HG02938 (cell line): ENCODE measurements around the gene ADAMTS6.
"Not testable (repeated sequence)": the region's sequence is repeated elsewhere in the genome, so short reads cannot be mapped to it uniquely, and the experiment has no call there.

ENCODE experiments used
- ATAC-seq: cut with Tn5 transposase; IDR thresholded peaks from one replicate; pipeline ENCODE4 v1.9.1; 2021; ENCODE audit warnings: mild to moderate bottlenecking, moderate library complexity; ENCODE audit not compliant: unreplicated experiment

Gene ADAMTS6

DNA sequence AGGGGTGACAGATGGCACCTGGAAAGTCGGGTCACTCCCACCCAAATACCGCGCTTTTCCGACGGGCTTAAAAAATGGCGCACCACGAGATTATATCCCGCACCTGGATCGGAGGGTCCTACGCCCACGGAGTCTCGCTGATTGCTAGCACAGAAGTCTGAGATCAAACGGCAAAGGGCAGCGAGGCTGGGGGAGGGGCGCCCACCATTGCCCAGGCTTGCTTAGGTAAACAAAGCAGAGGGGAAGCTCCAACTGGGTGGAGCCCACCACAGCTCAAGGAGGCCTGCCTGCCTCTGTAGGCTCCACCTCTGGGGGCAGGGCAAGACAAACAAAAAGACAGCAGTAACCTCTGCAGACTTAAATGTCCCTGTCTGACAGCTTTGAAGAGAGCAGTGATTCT is 111.2 kb downstream of the ADAMTS6 start:
- not testable (repeated sequence) for ATAC-seq

DNA sequence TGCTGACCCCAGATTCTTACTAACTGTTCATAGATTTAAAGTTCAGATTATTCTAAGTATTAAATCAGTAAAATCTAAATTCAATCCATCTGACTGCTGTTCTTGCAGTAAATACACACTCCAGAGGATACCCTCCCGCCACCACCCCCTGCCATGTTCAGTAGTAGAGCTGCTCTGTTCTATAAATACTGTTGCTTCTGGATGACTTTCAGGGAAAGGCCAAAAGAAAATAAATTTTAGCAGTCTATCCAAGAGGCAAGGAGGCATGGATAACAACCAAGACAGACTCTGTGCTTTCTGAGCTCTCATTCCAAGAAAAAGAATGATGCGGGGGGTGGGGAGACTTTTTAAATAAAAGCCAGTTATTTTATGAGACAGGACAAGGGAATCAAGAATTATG is 115.1 kb downstream of the ADAMTS6 start:
- no peak for ATAC-seq

DNA sequence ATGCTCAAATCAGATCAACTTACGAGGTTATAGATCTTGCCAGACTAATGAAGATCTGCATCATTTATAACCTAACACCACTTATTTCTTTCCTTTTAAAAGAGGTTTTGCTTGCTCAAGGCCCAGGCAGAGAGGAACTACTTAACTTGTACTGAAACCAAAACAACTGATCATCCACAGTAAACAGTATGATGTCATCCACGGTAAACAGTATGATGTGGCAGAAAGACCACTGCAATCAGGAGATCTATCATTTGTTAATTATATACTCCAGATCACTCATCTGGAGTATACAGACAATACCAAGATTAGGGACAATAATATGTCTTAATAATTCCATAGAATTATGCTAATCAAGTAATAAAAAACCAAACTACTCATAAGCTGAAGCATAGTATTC is 116.8 kb downstream of the ADAMTS6 start:
- no peak for ATAC-seq

- ATAC-seq = no peak
These were observed 118.2 kb downstream of the ADAMTS6 start for GRCh38 chr5:65363499-65363898.

DNA sequence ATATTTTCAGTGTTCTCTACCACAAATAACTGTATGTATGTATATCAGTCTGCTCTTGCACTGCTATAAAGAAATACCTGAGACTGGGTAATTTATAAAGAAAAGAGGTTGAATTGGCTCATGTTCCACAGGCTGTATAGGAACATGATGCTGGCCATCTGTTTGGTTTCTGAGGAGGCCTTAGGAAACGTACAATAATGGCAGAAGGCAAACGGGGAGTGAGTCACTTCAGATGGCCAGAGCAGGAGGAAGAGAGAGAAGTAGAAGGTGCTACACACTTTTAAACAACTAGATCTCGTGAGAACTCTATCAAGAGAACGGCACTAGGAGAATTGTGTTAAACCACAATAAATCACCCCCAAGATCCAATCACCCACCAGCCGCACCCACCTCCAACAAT is 121.7 kb downstream of the ADAMTS6 start:
- ATAC-seq = no peak

GRCh38 chr5:65359569-65359968 is 122.2 kb downstream of the ADAMTS6 start:
- ATAC-seq = no peak

DNA sequence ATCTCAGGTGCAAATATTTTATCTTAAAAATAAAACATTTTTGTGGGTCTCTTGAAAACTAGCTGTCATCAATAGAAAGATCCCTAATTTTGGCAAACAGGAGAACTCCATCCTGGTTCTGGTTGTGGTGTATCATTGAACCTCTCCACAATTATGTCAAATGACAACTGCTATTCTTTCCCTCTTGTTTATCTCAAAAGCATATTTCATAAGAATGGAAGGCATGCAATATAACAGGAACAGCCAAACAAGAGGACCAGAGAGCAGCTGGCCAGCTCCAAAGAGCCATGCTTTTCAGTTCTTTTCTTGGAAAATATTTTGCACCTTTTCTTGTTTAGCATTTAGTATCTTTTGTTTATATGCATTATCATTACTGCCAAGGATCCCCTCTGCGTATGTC is 125.4 kb downstream of the ADAMTS6 start:
- ATAC-seq = no peak

GRCh38 chr5:65355301-65355700 is 126.4 kb downstream of the ADAMTS6 start:
- no peak for ATAC-seq

DNA sequence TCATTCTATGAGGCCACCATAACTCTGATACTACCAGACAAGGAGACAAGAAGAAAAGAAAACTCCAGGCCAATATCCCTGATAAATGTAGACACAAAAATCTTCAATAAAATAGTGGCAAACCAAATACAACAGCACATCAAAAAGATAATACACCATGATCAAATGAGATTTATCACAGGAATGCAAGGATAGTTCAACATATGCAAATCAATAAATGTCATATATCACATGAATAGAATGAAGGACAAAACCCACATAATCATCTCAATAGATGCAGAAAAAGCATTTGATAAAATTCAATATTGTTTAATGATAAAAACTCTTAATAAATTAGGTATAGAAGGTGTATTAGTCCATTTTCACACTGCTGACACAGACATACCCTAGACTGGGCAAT is 139.9 kb downstream of the ADAMTS6 start:
- no peak for ATAC-seq

- ATAC-seq = no peak
These were observed 143.0 kb downstream of the ADAMTS6 start for GRCh38 chr5:65338606-65339151.

- no peak for ATAC-seq
These were observed 147.6 kb downstream of the ADAMTS6 start for GRCh38 chr5:65334077-65334476.

DNA sequence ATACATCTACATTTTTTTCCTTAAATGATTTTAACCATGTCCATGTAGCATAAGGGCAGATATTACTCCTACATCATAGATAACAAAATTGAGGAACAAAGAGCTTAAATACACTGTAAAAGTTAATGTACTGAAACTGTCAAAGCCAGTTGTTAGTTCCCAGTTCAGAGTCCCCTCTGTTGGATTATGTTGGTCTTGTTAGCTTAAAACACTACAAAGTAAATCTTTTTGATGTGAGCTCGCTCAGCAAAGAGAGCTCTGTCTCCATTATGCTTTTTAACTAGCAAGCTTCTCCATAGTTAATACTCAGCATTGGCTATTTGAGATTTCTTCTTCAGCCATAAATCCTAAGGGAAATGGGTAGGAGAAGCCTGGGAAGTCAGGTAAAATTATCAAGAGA is 149.1 kb downstream of the ADAMTS6 start:
- no peak for ATAC-seq

DNA sequence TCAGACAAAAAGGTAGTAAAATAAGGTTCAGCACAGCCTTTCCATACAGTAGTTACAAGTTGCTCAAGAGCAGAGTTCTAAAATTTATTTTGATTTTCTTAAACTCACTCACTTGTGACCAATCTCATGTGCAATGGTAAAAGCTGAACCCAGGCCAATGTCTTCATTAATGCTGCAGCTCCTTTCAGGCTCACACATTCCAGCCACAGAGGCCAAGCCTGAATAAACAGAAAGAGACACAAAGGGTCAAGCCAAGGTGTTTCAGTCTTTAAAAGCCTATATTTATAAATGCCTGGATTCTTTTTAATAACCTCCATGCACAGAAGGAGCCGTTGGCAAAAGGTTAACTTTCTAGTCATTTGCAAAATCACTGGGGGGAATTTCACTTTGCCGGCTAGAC is 152.5 kb downstream of the ADAMTS6 start:
- ATAC-seq = no peak

DNA sequence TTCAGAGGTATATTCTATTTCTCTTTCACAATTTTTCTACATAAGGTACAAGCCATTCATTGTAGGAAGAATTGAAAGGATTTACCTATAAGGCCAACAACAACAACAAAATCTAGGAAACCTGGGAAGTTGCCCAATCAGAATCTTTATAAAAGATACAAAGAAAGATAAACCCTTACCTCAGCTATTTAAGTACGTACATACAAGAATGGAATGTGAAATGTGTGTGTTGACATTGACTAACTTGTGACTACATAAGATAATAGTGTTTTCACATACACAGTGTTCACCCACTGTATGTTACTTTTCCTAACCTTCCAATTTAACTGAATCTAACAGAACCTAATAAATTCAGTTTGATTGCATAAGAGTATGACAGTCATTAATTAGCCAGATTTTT is 154.1 kb downstream of the ADAMTS6 start:
- ATAC-seq = no peak

DNA sequence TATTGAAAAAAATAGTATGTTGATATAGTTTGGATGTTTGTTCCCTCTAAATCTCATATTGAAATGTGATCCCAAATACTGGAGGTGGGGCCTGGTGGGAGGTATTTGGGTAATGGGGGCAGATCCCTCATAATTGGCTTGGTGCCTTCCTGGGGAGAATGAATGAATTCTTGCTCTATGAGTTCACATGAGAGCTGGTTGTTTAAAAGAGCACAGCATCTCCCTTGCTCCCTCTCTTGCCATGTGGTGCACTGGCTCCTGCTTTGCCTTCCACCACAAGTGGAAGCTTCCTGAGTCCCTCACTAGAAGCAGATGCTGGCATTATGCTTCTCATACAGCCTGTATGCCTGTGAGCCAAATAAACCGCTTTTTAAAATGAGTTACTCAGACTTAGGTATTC is 154.8 kb downstream of the ADAMTS6 start:
- ATAC-seq = no peak

- no peak for ATAC-seq
These were observed 157.5 kb downstream of the ADAMTS6 start for GRCh38 chr5:65324226-65324625.

DNA sequence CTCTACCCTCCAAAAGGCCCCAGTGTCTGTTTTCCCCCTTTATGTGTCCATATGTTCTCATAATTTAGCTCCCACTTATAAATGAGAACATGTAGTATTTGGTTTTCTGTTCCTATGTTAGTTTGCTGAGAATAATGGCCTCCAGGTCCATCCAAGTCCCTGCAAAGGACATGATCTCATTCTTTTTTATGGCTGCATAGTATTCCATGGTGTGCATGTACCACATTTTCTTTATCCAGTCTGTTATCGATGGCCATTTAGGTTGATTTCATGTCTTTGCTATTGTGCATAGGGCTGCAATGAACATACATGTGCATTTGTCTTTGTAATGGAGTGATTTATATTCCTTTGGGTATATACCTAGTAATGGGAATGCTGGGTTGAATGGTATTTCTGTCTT is 161.0 kb downstream of the ADAMTS6 start:
- ATAC-seq = not testable (repeated sequence)

GRCh38 chr5:65320250-65320649 is 161.5 kb downstream of the ADAMTS6 start:
- no peak for ATAC-seq

DNA sequence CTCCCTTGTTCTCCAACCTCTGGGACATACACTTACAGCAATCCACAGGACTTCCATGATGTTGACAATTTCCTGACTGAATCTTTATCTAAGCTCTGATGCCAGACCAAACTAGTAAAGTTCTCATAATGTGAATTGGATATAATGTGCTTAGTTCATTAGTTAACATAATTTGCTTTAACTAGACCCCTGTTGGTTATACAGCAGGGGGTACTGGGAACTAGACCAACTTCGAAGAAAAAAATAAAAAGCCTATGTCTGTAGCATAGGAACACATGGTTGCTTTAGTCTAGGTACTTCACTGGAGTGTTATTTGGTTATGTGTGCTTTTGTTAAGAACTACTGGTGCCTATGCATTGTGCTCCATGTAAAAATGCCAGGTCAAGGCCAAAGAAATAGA is 173.8 kb downstream of the ADAMTS6 start:
- no peak for ATAC-seq

DNA sequence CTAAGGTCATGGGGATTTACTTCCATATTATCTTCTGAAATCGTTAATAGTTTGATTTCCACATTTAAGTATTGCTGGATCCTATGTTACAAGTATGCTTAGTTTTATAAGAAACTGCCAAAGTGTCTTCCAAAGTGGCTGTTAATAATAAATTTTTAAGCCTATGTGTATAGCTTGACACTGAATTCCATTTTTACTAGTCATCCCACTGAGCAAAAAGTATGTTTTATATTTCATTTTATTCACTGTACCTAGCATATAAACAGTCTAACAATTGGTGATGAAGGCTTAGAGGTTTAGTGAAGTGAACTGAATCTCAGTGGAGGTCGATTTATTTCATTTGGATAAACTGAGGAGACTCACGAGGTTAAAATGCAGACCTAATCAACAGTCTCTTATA is 174.6 kb downstream of the ADAMTS6 start:
- no peak for ATAC-seq

- ATAC-seq = no peak
These were observed 175.8 kb downstream of the ADAMTS6 start for GRCh38 chr5:65305913-65306312.

DNA sequence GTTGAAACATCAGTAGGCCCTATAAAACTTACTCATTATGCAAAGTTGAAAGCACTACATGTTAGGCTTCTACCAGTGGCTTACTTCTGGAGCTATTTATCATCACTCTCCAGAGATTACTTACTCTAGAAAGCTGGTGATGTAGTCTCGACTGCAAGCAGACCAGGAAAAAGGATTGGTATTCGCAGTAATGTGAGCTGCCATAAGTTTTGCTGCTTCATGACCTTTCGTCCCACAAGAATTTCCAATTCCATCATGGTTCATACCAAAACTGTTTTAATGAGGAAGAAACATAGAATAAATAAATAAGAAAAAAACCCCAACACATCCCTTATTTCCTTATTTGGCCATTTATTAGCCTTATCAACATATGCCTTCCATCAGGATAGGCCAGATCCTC is 181.9 kb downstream of the ADAMTS6 start:
- no peak for ATAC-seq

GRCh38 chr5:65296067-65296466 is 185.7 kb downstream of the ADAMTS6 start:
- no peak for ATAC-seq

DNA sequence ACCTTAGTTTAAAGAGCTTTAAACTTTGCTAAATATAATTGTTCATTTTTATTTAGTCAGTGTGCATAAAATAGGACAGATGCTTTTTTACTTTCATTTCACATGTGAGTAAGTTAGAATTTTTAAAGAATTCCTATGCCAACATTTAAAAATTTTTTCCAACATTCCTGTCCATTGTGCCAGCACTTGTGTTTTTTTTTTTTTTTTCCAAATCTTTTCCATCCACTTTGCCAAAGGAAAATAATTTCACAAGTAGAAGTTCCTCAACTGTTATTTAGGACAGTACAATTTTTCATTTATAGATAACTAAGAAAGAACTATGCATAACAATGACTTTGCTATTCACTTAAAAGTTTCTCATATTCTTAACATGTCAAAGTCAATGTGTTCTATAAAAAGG is 189.5 kb downstream of the ADAMTS6 start:
- no peak for ATAC-seq
